A673 (cell line): Measurements from ENCODE around the gene BCR.

Source experiments
- CTCF ChIP-seq: fragments of 300-800, 200-600 bp; sonication (generic); conservative IDR thresholded peaks from 2 replicates; pipeline ENCODE4 v1.5.1; 2017; ENCODE audit warnings: low read depth, mild to moderate bottlenecking, antibody characterized with exemption, low read length, moderate library complexity, mixed read lengths
- EZH2 ChIP-seq: fragments of 200-600 bp; sonication (generic); IDR thresholded peaks from 2 replicates; pipeline ENCODE4 v1.6.1; 2017; ENCODE audit warnings: borderline replicate concordance, low read depth, mild to moderate bottlenecking, mixed read lengths, antibody characterized with exemption, low read length; ENCODE audit not compliant: poor library complexity, severe bottlenecking

GRCh38 chr22:23183061-23183698 lies 2.9 kb downstream of the BCR start:
- no peak for TF ChIP-seq CTCF
- no peak for TF ChIP-seq EZH2
